ENCODE data around the gene NFKBIA.

NFKBIA gene

DNA sequence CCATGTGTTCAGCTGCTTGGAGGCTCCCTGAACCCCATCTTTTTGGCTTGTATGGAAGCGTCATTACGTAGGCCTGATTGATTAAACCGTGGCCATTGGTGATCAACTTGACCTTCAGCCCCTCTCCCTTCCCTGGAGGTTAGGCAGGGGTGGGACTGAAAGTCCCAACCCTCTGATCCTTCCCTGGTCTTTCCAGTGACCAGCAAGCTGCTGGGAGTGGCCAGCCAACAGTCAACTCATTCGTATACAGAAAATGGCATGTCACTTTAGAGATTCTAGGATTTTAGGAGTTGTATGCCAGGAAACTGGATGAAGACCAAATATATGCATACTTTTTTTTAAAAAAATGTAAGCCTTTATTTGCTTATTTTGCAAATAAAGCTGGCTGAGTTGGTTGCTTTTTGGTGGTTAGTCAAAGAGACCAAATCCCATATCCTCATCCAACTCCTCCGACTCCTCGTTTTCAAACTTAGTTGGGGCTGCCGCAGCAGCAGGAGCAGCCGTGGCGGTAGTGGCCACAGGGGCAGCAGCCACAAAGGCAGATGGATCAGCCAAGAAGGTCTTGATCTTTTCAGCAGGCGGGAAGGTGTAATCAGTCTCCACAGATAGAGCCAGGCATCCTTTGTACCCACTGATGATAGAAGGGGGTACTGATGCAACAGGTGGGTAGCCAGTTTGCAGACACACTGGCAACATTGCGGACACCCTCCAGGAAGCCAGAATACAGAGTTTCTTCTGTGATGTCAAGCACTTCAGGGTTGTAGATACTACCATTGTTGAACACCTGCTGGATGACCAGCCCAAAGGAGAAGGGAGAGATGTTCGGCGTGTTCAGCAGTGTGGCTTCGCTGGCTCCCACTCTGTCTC is 16.6 kb downstream of the NFKBIA start:
- DNase-seq (ENCODE audit: low spot score): no peak
- TF ChIP-seq, protein P1, sequence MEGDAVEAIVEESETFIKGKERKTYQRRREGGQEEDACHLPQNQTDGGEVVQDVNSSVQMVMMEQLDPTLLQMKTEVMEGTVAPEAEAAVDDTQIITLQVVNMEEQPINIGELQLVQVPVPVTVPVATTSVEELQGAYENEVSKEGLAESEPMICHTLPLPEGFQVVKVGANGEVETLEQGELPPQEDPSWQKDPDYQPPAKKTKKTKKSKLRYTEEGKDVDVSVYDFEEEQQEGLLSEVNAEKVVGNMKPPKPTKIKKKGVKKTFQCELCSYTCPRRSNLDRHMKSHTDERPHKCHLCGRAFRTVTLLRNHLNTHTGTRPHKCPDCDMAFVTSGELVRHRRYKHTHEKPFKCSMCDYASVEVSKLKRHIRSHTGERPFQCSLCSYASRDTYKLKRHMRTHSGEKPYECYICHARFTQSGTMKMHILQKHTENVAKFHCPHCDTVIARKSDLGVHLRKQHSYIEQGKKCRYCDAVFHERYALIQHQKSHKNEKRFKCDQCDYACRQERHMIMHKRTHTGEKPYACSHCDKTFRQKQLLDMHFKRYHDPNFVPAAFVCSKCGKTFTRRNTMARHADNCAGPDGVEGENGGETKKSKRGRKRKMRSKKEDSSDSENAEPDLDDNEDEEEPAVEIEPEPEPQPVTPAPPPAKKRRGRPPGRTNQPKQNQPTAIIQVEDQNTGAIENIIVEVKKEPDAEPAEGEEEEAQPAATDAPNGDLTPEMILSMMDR (IDR thresholded peaks at IDR 0.05; ENCODE audit: extremely low read depth, missing control alignments): no peak

GRCh38 chr14:35387219-35387618 is 17.3 kb downstream of the NFKBIA start:
- no peak for DNase-seq (ENCODE audit: low spot score)
- TF ChIP-seq, protein P1 (IDR thresholded peaks at IDR 0.05; ENCODE audit: extremely low read depth, missing control alignments): no peak

DNA sequence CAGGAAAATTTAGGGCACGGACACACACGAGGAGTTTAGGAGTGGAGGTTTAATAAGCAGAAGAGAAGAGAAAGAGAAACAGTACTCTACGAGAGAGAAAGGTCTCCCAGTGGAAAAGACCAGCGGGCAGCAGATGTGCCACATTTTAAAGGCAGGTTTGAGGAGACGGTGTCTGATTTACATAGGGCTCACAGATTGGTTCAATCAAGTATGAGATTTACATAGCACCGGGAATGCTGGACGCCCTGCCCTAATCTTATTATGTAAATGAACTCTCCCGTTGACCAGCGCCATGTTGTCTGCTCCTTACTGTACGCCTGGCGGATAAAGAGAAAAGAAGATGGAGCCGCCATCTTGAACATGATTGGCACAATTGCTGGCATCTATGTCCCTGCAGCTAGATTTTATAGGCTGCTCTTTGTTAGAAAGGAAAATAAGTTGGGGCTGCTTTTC is 17.9 kb downstream of the NFKBIA start:
- TF ChIP-seq, protein P1 (IDR thresholded peaks at IDR 0.05; ENCODE audit: extremely low read depth, missing control alignments): no peak
- no peak for DNase-seq (ENCODE audit: low spot score)

- no peak for DNase-seq (ENCODE audit: low spot score)
- TF ChIP-seq, protein P1 (IDR thresholded peaks at IDR 0.05; ENCODE audit: extremely low read depth, missing control alignments): no peak
Observed at GRCh38 chr14:35385042-35385839, 19.3 kb downstream of the NFKBIA start.

DNA sequence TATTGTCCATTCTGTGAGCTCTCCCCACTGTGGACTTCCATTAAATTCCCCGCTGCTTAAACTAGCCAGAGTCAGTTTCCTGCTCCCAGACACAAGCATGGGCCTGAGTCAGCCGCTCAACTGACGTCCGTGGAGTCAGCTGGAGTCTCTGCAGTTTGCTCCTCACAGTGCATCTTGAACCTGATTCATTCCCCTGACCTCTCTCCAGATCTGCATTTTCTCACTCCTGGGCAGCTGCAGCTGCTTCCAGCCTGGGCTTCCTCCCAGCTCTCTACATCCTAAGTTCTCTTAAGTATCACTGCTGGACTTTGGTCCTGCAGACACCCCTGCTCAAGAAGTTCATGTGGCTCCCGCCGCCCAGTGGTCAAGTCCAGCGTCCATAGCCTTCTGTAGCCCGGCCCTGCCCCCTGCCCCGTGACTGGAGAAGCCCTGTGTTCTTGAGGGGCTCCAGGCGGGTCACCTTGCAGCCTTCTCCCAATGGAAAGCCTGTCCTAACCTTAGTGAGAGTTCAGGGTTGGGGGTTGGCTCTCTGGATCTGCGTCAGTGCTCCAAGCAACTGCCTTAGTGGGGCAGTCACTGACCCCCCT is 20.0 kb downstream of the NFKBIA start:
- TF ChIP-seq, protein P1 (IDR thresholded peaks at IDR 0.05; ENCODE audit: extremely low read depth, missing control alignments): no peak
- no peak for DNase-seq (ENCODE audit: low spot score)

DNA sequence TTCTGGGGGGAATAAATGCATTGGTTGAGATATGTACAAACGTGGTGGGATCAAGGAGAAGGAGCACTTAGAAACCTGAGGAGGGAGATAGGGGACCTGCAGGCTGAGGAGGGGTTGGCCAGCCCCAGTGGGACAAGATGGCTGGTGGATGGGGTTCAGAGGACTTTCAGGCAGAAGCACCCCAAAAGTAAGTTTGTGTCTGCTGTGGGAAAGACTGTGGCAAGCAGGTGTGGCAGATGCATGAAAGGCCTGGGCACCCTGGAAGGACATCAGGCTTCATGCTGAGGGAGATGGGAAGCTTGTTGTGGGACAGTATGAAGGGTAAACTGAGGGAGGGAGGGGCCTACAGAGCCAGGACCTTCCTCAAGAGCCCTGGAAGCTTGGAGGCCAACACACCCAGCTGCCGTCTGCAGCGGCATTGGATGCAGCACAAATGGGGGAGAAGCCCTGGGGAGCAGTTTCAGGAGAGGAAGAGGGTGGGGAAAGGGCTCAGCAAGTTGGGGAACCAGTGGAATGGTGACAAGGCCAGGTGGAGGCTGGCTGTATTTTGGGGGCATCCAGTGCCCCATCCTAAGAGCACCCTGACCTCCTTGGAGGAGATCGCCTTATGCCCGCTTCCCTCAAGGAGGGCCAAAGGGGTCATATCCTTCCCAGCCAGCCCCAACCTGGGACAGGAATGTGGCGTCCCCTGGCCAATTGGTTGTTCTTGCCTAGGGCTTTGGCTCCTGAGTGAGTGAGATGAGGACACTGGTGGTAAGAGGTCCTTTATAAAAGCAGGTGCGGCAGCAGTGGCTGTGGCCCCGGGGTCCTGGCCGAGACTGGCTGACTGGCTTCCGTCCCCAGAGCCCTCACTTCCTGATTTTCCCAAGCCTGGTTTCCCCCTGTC is 20.7 kb downstream of the NFKBIA start:
- TF ChIP-seq, protein P1 (IDR thresholded peaks at IDR 0.05; ENCODE audit: extremely low read depth, missing control alignments): no peak
- DNase-seq (ENCODE audit: low spot score): no peak

Measured in GM20000 (cell line).